IPS-20b (cell line): ENCODE results near the gene MAP2K5.

Experiments used
- H3K27ac ChIP-seq: one replicate; pipeline ENCODE4 v1.5.1; 2013; ENCODE audit warnings: low read length
- H3K27me3 ChIP-seq: 2 replicates; pipeline ENCODE4 v1.6.1; 2013; ENCODE audit warnings: mild to moderate bottlenecking, low read length, inconsistent platforms; ENCODE audit not compliant: insufficient read depth
- H3K36me3 ChIP-seq: 2 replicates; pipeline ENCODE4 v1.6.1; 2013; ENCODE audit warnings: low read depth, mild to moderate bottlenecking, inconsistent platforms, low read length, moderate library complexity; ENCODE audit not compliant: insufficient read depth
- H3K4me1 ChIP-seq: 2 replicates; pipeline ENCODE4 v1.6.1; 2013; ENCODE audit warnings: mild to moderate bottlenecking, control low read depth, inconsistent platforms, low read length, moderate library complexity; ENCODE audit not compliant: insufficient read depth
- H3K4me3 ChIP-seq: 2 replicates; pipeline ENCODE4 v1.5.1; 2013; ENCODE audit warnings: mild to moderate bottlenecking, low read length, inconsistent platforms
- H3K9ac ChIP-seq: 2 replicates; pipeline ENCODE4 v1.6.1; 2013; ENCODE audit warnings: low read depth, mild to moderate bottlenecking, inconsistent platforms, low read length, moderate library complexity
- H3K9me3 ChIP-seq: 2 replicates; pipeline ENCODE4 v1.6.1; 2013; ENCODE audit warnings: mild to moderate bottlenecking, low read depth, low read length, inconsistent platforms; ENCODE audit not compliant: insufficient read depth

The MAP2K5 gene

GRCh38 chr15:67740405-67740804, 197.9 kb downstream of the MAP2K5 start:
- no peaks in the 10 kb centered on the region for H3K9me3 ChIP-seq
- H3K4me3 ChIP-seq = no peak overlapping the region
- no peaks in the 10 kb centered on the region for H3K36me3 ChIP-seq
- H3K27me3 ChIP-seq = no peaks in the 10 kb centered on the region
- no peaks in the 10 kb centered on the region for H3K4me1 ChIP-seq
- no peak overlapping the region for H3K9ac ChIP-seq
- no peak overlapping the region for H3K27ac ChIP-seq

- H3K4me1 ChIP-seq = peaks cover 5% of the 10 kb centered on the region
- H3K4me3 ChIP-seq = no peak overlapping the region
- no peak overlapping the region for H3K9ac ChIP-seq
- H3K9me3 ChIP-seq = no peaks in the 10 kb centered on the region
- H3K27ac ChIP-seq = no peak overlapping the region
- no peaks in the 10 kb centered on the region for H3K36me3 ChIP-seq
- no peaks in the 10 kb centered on the region for H3K27me3 ChIP-seq
Measured at GRCh38 chr15:67741308-67741707, 198.8 kb downstream of the MAP2K5 start.

GRCh38 chr15:67743558-67743957, 201.1 kb downstream of the MAP2K5 start:
- H3K9ac ChIP-seq = no peak overlapping the region
- no peaks in the 10 kb centered on the region for H3K9me3 ChIP-seq
- H3K36me3 ChIP-seq = no peaks in the 10 kb centered on the region
- H3K4me1 ChIP-seq = peaks cover 8% of the 10 kb centered on the region
- no peak overlapping the region for H3K27ac ChIP-seq
- no peaks in the 10 kb centered on the region for H3K27me3 ChIP-seq
- no peak overlapping the region for H3K4me3 ChIP-seq

DNA sequence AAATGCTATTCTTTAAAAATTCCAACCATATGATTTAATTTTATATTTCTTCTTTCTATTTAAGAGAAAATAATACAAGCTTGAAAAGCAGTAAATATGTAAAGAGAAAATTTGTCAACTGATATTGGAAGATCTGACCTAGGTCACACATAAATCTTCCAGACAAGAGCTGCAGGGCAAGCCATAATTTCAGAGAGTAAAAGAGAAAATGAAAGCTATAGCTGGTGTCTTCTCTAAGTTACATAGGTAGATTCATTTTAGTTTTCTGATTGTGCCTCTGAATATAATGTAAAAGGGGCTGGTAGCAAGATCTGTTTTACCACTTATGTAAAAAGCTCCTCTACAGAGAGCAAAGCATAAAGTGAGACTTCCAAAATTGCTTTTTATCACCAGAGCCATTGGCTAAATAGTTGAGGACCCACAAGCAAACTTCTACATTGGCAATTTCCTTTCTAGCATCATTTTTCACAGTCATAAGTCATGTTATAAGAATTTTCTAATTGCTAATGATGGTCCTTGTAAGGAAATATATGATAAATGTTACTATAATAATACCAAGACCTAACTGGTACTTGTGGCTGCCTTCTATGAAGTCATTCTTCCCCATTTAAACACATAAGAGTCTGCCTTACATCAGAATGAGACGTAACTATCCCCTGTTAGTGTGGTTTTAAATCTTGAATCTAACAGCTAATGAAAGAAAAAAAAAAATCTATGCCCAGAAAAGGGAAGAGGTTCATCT, 202.0 kb downstream of the MAP2K5 start:
- no peak overlapping the region for H3K4me3 ChIP-seq
- H3K9ac ChIP-seq = no peak overlapping the region
- no peaks in the 10 kb centered on the region for H3K9me3 ChIP-seq
- H3K36me3 ChIP-seq = no peaks in the 10 kb centered on the region
- peaks cover 8% of the 10 kb centered on the region for H3K4me1 ChIP-seq
- H3K27ac ChIP-seq = no peak overlapping the region
- no peaks in the 10 kb centered on the region for H3K27me3 ChIP-seq

GRCh38 chr15:67745073-67746006, 202.8 kb downstream of the MAP2K5 start:
- H3K9me3 ChIP-seq = no peaks in the 10 kb centered on the region

DNA sequence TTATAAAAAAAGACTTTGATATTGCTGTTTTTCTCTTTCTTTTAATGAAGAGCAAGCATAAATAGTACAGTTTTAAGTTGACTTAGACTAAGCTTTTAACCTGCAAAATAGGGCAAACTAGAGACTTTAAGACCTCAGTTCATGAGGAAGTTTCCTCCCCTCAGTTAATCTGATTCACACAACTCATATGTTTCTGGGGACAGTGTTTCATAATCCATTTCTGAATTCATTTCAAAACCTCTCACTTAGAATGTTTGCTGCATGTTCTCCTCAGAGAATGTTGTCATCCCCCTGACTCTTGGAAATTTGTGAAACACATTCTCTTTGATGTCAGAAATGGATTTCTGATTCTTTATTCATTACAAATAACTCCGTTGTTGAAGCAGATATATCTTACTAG, 203.5 kb downstream of the MAP2K5 start:
- no peaks in the 10 kb centered on the region for H3K36me3 ChIP-seq
- no peak overlapping the region for H3K27ac ChIP-seq
- H3K27me3 ChIP-seq = no peaks in the 10 kb centered on the region
- H3K9ac ChIP-seq = no peak overlapping the region
- H3K4me3 ChIP-seq = no peak overlapping the region
- peaks cover 16% of the 10 kb centered on the region for H3K4me1 ChIP-seq
- no peaks in the 10 kb centered on the region for H3K9me3 ChIP-seq

More at GRCh38 chr15:67745073-67746006, 202.8 kb downstream of the MAP2K5 start:
- no peaks in the 10 kb centered on the region for H3K36me3 ChIP-seq
- no peaks in the 10 kb centered on the region for H3K27me3 ChIP-seq
- H3K27ac ChIP-seq = no peak overlapping the region
- no peak overlapping the region for H3K4me3 ChIP-seq
- H3K9ac ChIP-seq = no peak overlapping the region
- peaks cover 11% of the 10 kb centered on the region for H3K4me1 ChIP-seq

DNA sequence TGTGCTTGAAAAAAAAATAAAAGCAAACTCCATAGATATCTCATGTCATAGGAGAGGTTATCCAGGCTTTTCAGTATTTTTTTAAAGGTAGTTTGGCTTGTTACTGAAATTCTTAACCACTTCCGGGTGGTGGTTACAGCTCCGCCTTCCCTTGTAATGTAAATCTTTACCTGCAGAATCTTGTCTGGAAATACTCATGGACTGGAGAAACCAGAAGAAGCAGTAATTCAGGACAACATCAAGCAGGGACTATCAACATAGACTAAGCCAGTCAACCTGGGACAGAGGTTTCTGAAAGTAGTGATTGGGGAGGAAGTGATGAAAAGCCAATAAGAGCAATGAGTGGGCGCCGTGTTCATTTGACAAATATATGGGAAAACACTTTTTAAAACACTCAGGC, 203.9 kb downstream of the MAP2K5 start:
- no peaks in the 10 kb centered on the region for H3K36me3 ChIP-seq
- H3K27ac ChIP-seq = no peak overlapping the region
- no peak overlapping the region for H3K9ac ChIP-seq
- H3K9me3 ChIP-seq = no peaks in the 10 kb centered on the region
- peaks cover 16% of the 10 kb centered on the region for H3K4me1 ChIP-seq
- no peaks in the 10 kb centered on the region for H3K27me3 ChIP-seq
- H3K4me3 ChIP-seq = no peak overlapping the region

DNA sequence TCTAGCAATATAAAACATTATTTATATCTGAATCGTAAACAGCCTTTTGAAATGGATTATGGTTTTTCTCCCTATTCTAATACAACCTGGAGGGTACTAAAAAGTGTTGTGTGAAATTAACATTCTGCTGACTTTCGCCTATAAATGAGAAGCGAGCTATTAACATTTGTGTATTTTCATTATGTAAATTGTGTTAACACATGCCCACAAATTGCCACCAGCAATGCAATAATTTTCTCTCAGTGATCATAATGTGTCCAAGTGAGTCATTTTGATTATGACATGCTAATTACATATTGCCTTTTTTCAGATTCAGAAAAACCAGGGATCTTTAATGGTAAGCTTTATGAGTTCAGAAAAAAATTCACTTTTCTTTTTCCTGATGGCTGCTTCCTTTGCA, 205.4 kb downstream of the MAP2K5 start:
- Histone ChIP-seq H3K4me3 (no peak overlapping the region), H3K9me3 (no peaks in the 10 kb centered on the region), H3K9ac (no peak overlapping the region), H3K27me3 (no peaks in the 10 kb centered on the region), H3K4me1 (peaks cover 16% of the 10 kb centered on the region), H3K27ac (no peak overlapping the region), H3K36me3 (no peaks in the 10 kb centered on the region)

GRCh38 chr15:67750371-67750770, 207.9 kb downstream of the MAP2K5 start:
- Histone ChIP-seq H3K36me3 (no peaks in the 10 kb centered on the region), H3K4me3 (no peak overlapping the region), H3K9ac (no peak overlapping the region), H3K27ac (no peak overlapping the region), H3K4me1 (peaks cover 16% of the 10 kb centered on the region), H3K9me3 (no peaks in the 10 kb centered on the region), H3K27me3 (no peaks in the 10 kb centered on the region)

DNA sequence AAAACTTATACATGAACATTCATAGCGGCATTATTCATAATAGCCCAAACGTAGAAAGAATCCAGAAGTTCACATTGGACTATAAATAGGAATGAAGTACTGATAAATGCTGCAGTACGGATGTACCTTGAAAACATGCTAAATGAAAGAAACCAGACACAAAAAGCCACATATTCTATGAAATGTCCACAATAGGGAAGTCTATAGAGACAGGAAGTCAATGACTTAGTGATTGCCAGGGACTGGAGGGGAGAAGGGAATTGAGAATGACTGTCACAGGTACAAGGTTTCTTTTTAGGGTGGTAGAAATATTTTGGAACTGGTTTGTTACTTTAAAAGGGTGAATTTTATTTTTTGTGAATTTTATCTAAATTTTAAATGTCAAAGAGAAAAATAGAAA, 211.4 kb downstream of the MAP2K5 start:
- Histone ChIP-seq H3K9me3 (no peaks in the 10 kb centered on the region), H3K9ac (no peak overlapping the region), H3K4me1 (peaks cover 8% of the 10 kb centered on the region; the same call in 1 of the 2 replicates), H3K4me3 (no peak overlapping the region), H3K36me3 (no peaks in the 10 kb centered on the region), H3K27ac (no peak overlapping the region), H3K27me3 (no peaks in the 10 kb centered on the region)

DNA sequence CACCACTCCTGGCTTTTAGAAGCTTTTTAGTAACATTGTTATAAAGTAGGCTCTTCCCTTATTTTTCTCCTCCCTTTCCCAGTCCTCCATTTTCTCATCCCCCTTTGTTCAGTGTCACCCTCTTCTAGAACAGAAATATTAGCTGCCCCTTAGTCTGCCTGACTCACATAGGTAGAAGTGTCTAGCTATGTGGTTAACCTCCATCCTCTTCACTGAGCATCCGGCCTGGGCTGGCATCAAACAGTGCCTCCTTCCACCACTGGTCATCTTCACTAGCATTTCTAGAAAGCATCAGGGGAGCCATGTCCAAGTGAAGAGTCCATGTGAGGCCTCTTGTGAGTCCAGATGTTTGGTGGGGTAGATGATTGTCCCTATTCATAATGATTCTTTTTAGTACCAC, 212.8 kb downstream of the MAP2K5 start:
- no peaks in the 10 kb centered on the region for H3K9me3 ChIP-seq
- H3K4me1 ChIP-seq = peaks cover 6% of the 10 kb centered on the region; the same call in 1 of the 2 replicates
- no peaks in the 10 kb centered on the region for H3K36me3 ChIP-seq
- H3K9ac ChIP-seq = no peak overlapping the region
- no peak overlapping the region for H3K4me3 ChIP-seq
- H3K27me3 ChIP-seq = no peaks in the 10 kb centered on the region
- no peak overlapping the region for H3K27ac ChIP-seq

GRCh38 chr15:67755936-67756335, 213.4 kb downstream of the MAP2K5 start:
- H3K4me3 ChIP-seq = no peak overlapping the region
- no peak overlapping the region for H3K27ac ChIP-seq

More at GRCh38 chr15:67755936-67756335, 213.4 kb downstream of the MAP2K5 start:
- H3K4me1 ChIP-seq = no peaks in the 10 kb centered on the region
- H3K36me3 ChIP-seq = no peaks in the 10 kb centered on the region
- H3K9ac ChIP-seq = no peak overlapping the region
- H3K9me3 ChIP-seq = no peaks in the 10 kb centered on the region
- H3K27me3 ChIP-seq = no peaks in the 10 kb centered on the region
